ENCODE data around the gene C10orf71.

Gene C10orf71

GRCh38 chr10:49370326-49371100 is 71.5 kb downstream of the C10orf71 start:
- TF ChIP-seq EGR1 (IDR thresholded peaks at IDR 0.05) (no peak), TEAD4 (IDR thresholded peaks at IDR 0.05) (no peak), MAX (IDR thresholded peaks at IDR 0.05) (no peak), RAD21 (IDR thresholded peaks at IDR 0.05; ENCODE audit: low read depth) (no peak)

GRCh38 chr10:49371967-49372366 is 73.0 kb downstream of the C10orf71 start:
- TF ChIP-seq REST (IDR thresholded peaks at IDR 0.05; ENCODE audit: low read depth), result no peak
- no peak for TF ChIP-seq TCF12 (IDR thresholded peaks at IDR 0.05; ENCODE audit: low read depth)
- TF ChIP-seq CEBPB (IDR thresholded peaks at IDR 0.05), result no peak

GRCh38 chr10:49373361-49373760 is 74.4 kb downstream of the C10orf71 start:
- TF ChIP-seq TEAD4 (IDR thresholded peaks at IDR 0.05) (no peak), TAF1 (IDR thresholded peaks at IDR 0.05; ENCODE audit: low read depth) (no peak), USF1 (IDR thresholded peaks at IDR 0.05) (no peak), EP300 (IDR thresholded peaks at IDR 0.05; ENCODE audit: borderline replicate concordance) (no peak), NFIC (IDR thresholded peaks at IDR 0.05) (no peak), ZBTB7A (IDR thresholded peaks at IDR 0.05; ENCODE audit: low read depth) (no peak), MAX (IDR thresholded peaks at IDR 0.05) (no peak)

- TF ChIP-seq REST (IDR thresholded peaks at IDR 0.05; ENCODE audit: low read depth) (no peak), RAD21 (IDR thresholded peaks at IDR 0.05; ENCODE audit: low read depth) (no peak), CREB1 (IDR thresholded peaks at IDR 0.05; ENCODE audit: low read depth) (no peak), NFIC (IDR thresholded peaks at IDR 0.05) (no peak), TAF1 (IDR thresholded peaks at IDR 0.05; ENCODE audit: low read depth) (no peak), YY1 (IDR thresholded peaks at IDR 0.05; ENCODE audit: low read depth) (no peak), ZBTB7A (IDR thresholded peaks at IDR 0.05; ENCODE audit: low read depth) (no peak), CEBPB (IDR thresholded peaks at IDR 0.05) (no peak), EP300 (IDR thresholded peaks at IDR 0.05; ENCODE audit: borderline replicate concordance) (no peak), FOXM1 (IDR thresholded peaks at IDR 0.05; ENCODE audit: borderline replicate concordance, low read depth) (no peak), USF1 (IDR thresholded peaks at IDR 0.05) (no peak), EGR1 (IDR thresholded peaks at IDR 0.05) (no peak), MAX (IDR thresholded peaks at IDR 0.05) (no peak)
Measured at GRCh38 chr10:49374740-49375139, 75.8 kb downstream of the C10orf71 start.

GRCh38 chr10:49375611-49376010 is 76.6 kb downstream of the C10orf71 start:
- TF ChIP-seq TEAD4 (IDR thresholded peaks at IDR 0.05) (no peak), NFIC (IDR thresholded peaks at IDR 0.05) (no peak), MAX (IDR thresholded peaks at IDR 0.05) (no peak), RAD21 (IDR thresholded peaks at IDR 0.05; ENCODE audit: low read depth) (no peak), TCF12 (IDR thresholded peaks at IDR 0.05; ENCODE audit: low read depth) (no peak), CEBPB (IDR thresholded peaks at IDR 0.05) (no peak), EP300 (IDR thresholded peaks at IDR 0.05; ENCODE audit: borderline replicate concordance) (no peak), REST (IDR thresholded peaks at IDR 0.05; ENCODE audit: low read depth) (no peak), YY1 (IDR thresholded peaks at IDR 0.05; ENCODE audit: low read depth) (no peak), USF1 (IDR thresholded peaks at IDR 0.05) (no peak), FOXM1 (IDR thresholded peaks at IDR 0.05; ENCODE audit: borderline replicate concordance, low read depth) (no peak), CREB1 (IDR thresholded peaks at IDR 0.05; ENCODE audit: low read depth) (no peak), TAF1 (IDR thresholded peaks at IDR 0.05; ENCODE audit: low read depth) (no peak), ZBTB7A (IDR thresholded peaks at IDR 0.05; ENCODE audit: low read depth) (no peak)
